HFFc6 (cell line): ENCODE measurements around the gene PCDHGA2. TPM values are rescaled to one million over a fixed set of nuclear protein-coding genes. Genes with fewer than 3 reads are reported as not detected.

Experiments used
- DNase-seq: peaks from one replicate; pipeline ENCODE4 v3.0.0-alpha.2; 2018
- H3K27ac Mint-ChIP-seq: 2 replicates; pipeline ENCODE4 v1.8.0; 2020; ENCODE audit warnings: mild to moderate bottlenecking, mixed read lengths
- H3K27me3 Mint-ChIP-seq: 2 replicates; pipeline ENCODE4 v1.8.0; 2021; ENCODE audit warnings: mild to moderate bottlenecking, moderate library complexity, mixed read lengths; ENCODE audit not compliant: insufficient read depth
- H3K36me3 Mint-ChIP-seq: 2 replicates; pipeline ENCODE4 v1.8.0; 2021; ENCODE audit warnings: low read depth, mixed read lengths
- H3K4me1 Mint-ChIP-seq: 2 replicates; pipeline ENCODE4 v1.8.0; 2020; ENCODE audit warnings: low read depth, mixed read lengths
- H3K4me3 Mint-ChIP-seq: 2 replicates; pipeline ENCODE4 v1.8.0; 2020; ENCODE audit warnings: mild to moderate bottlenecking, moderate library complexity, mixed read lengths
- H3K9me3 Mint-ChIP-seq: 2 replicates; pipeline ENCODE4 v1.8.0; 2020; ENCODE audit warnings: mild to moderate bottlenecking, mixed read lengths
- total RNA-seq, 6 experiments: library from RNA; stranded (reverse); fragmentation: NEBNext Ultra II Directional; extraction: Animal tissue kit (Norgen Biotek cat#: 25700); gene quantifications; 2 replicates in 1 of 6; 3 replicates in 5 of 6; pipeline ENCODE4 v1.2.3, GENCODE V29; 2021
- TF ChIP-seq, protein P1 (sequence below): fragments of 200-600 bp; sonication (generic); IDR thresholded peaks from 2 replicates; pipeline ENCODE4 v1.5.0; 2021; ENCODE audit warnings: antibody characterized with exemption, mild to moderate bottlenecking

PCDHGA2 gene
- total RNA-seq, 6 experiments from 2014 or later = 1.3 to 3.7 (median 1.5) TPM

- Mint-ChIP-seq H3K27ac (no peak overlapping the region), H3K27me3 (peaks cover 7% of the 10 kb centered on the region), H3K4me3 (no peak overlapping the region; the same call in 1 of the 2 replicates), H3K4me1 (peaks cover 10% of the 10 kb centered on the region), H3K9me3 (peaks cover 56% of the 10 kb centered on the region), H3K36me3 (peaks cover 45% of the 10 kb centered on the region)
- no peak for DNase-seq
- TF ChIP-seq, protein P1, sequence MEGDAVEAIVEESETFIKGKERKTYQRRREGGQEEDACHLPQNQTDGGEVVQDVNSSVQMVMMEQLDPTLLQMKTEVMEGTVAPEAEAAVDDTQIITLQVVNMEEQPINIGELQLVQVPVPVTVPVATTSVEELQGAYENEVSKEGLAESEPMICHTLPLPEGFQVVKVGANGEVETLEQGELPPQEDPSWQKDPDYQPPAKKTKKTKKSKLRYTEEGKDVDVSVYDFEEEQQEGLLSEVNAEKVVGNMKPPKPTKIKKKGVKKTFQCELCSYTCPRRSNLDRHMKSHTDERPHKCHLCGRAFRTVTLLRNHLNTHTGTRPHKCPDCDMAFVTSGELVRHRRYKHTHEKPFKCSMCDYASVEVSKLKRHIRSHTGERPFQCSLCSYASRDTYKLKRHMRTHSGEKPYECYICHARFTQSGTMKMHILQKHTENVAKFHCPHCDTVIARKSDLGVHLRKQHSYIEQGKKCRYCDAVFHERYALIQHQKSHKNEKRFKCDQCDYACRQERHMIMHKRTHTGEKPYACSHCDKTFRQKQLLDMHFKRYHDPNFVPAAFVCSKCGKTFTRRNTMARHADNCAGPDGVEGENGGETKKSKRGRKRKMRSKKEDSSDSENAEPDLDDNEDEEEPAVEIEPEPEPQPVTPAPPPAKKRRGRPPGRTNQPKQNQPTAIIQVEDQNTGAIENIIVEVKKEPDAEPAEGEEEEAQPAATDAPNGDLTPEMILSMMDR = no peak
Observed at GRCh38 chr5:141355641-141356040, 17.1 kb downstream of the PCDHGA2 start.

DNA sequence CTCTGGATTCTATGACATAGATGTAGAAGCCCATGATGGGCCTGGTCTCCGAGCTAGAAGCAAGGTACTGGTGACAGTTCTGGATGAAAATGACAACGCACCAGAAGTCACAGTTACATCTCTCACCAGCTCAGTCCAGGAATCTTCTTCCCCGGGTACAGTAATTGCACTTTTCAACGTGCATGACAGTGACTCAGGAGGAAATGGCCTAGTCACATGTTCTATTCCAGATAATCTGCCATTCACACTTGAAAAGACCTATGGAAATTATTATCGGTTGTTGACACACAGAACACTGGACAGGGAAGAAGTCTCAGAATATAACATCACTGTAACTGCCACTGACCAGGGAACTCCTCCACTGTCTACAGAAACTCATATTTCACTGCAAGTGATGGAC, 17.6 kb downstream of the PCDHGA2 start:
- peaks cover 7% of the 10 kb centered on the region for H3K27me3 Mint-ChIP-seq
- H3K9me3 Mint-ChIP-seq = peaks cover 56% of the 10 kb centered on the region
- DNase-seq = no peak
- H3K36me3 Mint-ChIP-seq = peaks cover 46% of the 10 kb centered on the region
- no peak overlapping the region for H3K27ac Mint-ChIP-seq
- H3K4me1 Mint-ChIP-seq = peaks cover 12% of the 10 kb centered on the region
- TF ChIP-seq, protein P1 = no peak
- no peak overlapping the region; the same call in 1 of the 2 replicates for H3K4me3 Mint-ChIP-seq

- peaks cover 59% of the 10 kb centered on the region for H3K9me3 Mint-ChIP-seq
- TF ChIP-seq, protein P1 = no peak
- DNase-seq = no peak
- H3K27ac Mint-ChIP-seq = no peak overlapping the region
- peaks cover 12% of the 10 kb centered on the region for H3K4me1 Mint-ChIP-seq
- H3K4me3 Mint-ChIP-seq = no peak overlapping the region
- H3K27me3 Mint-ChIP-seq = peaks cover 4% of the 10 kb centered on the region
- peaks cover 50% of the 10 kb centered on the region for H3K36me3 Mint-ChIP-seq
Observed at GRCh38 chr5:141356950-141357349, 18.4 kb downstream of the PCDHGA2 start.

GRCh38 chr5:141359790-141360426, 21.3 kb downstream of the PCDHGA2 start, which contains the start of gene PCDHGB2:
Gene PCDHGB2, plus strand, starts transcription at chr5:141359994. Its CDS starts 142 bp downstream, at chr5:141360136.
- TF ChIP-seq, protein P1 = peak; percentile 76
- DNase-seq = peak; percentile 41
- H3K9me3 Mint-ChIP-seq = peaks cover 69% of the 10 kb centered on the region
- peaks cover 2% of the 10 kb centered on the region for H3K27me3 Mint-ChIP-seq
- H3K27ac Mint-ChIP-seq = peak within 1 kb of the TSS; percentile 70; the same call in 1 of the 2 replicates
- H3K4me3 Mint-ChIP-seq = peak within 1 kb of the TSS; percentile 86
- H3K36me3 Mint-ChIP-seq = peaks cover 59% of the 10 kb centered on the region
- peaks cover 22% of the 10 kb centered on the region for H3K4me1 Mint-ChIP-seq

DNA sequence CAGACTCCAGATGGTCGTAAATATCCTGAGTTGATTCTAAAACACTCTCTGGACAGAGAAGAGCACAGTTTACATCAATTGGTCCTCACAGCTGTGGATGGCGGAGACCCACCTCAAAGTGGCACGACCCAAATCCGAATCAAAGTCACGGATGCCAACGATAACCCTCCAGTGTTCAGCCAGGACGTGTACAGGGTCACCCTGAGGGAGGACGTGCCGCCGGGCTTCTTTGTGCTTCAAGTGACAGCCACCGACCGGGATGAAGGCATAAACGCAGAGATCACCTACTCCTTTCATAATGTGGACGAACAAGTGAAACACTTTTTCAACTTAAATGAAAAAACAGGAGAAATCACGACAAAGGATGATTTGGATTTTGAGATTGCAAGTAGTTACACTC, 22.1 kb downstream of the PCDHGA2 start:
- TF ChIP-seq, protein P1 = no peak
- peaks cover 69% of the 10 kb centered on the region for H3K9me3 Mint-ChIP-seq
- no peak for DNase-seq
- peaks cover 59% of the 10 kb centered on the region for H3K36me3 Mint-ChIP-seq
- H3K4me3 Mint-ChIP-seq = peak overlapping the region; percentile 86; the same call in 1 of the 2 replicates
- peaks cover 22% of the 10 kb centered on the region for H3K4me1 Mint-ChIP-seq
- peaks cover 2% of the 10 kb centered on the region for H3K27me3 Mint-ChIP-seq
- no peak overlapping the region for H3K27ac Mint-ChIP-seq
